T-helper 1 cell (primary cell): ENCODE measurements around the gene ZFHX3.

Experiments used
- DNase-seq, 5 donors: peaks; one replicate each; pipeline ENCODE4 v3.0.0-alpha.2; 2012 to 2020

ZFHX3 gene

GRCh38 chr16:72818236-72818845 is 229.6 kb downstream of the ZFHX3 start:
- DNase-seq, result no peak

DNA sequence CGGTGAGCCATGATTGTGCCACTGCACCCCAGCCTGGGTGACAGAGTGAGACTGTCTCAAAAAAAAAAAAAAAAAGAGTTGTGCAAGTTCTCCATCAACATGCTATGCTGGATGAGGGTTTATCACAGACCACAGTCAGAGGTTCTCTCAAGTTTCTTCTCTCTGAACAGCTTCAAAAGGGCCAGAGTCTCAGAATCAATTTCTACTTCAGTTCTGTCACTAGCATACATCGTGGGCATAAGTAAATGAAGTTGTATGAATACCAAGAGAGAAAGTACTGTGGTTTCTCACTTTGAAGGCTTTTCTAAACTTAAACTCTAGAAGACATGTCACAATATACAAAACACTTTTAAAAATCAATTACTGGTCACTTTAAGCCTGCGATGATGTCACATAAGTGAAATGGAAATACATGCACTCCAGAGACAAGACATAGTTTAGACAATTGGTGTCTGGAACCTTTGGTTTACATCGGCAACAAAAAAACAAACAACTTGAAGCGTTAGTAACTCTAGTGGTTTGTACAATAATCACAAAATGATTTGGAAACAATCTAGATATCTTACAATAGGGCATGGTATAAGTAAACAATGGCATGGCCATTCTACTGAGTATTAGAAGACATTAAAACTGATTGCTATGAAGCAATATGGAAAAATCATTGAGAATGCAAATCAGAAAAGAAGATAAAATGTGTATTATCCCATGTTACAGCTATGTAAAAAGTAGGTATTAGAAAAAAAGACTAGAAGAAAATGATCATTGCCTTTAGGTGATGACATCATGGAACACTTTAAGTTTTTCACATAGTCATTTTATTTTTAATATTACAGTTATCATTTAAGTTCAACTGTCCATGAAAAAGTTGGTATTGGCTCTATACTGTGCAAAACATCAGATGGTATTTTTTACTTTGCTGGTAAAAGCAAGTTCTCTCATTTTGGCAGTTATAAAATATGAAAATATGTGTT is 232.3 kb downstream of the ZFHX3 start:
- DNase-seq, result no peak

DNA sequence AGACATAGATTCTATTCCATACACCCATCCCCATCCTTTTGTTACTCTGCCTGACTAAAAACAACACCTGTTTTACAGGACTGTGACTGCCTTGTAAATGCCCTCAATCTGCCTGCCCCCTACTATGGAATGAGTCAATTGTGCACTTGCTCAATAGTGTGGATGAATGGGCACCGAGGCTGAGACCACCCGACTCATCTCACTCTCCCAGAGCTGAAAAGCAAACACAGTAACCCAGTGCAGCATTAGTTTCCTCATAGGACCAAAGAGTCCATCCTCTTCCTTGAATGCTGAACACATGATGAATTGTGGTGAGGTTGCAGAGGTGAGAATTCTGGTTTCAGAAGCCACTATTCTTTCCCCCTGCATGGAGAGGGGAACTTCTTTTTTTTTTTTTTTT is 233.7 kb downstream of the ZFHX3 start:
- DNase-seq, result no peak

GRCh38 chr16:72812672-72813071 is 235.3 kb downstream of the ZFHX3 start:
- DNase-seq, result no peak

DNA sequence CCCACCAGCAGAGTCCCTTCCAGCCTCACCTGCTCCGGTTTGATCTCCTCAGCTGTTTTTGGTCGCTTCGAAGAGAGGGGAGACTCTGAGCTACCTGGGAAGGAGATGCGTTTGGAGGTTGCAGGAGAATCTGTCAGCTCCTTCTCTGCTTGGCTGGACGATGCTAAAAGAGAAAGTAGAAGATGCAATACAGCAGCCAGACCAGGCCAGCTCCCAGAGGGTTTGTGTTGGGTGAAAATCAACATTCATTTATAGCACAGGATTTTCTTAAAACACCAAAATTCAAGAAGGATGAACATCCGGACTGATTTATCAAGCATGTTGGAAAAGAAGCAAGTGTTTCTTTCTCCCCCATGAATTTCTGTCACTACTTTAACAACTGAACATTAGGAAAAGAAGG is 236.1 kb downstream of the ZFHX3 start:
- no peak for DNase-seq

DNA sequence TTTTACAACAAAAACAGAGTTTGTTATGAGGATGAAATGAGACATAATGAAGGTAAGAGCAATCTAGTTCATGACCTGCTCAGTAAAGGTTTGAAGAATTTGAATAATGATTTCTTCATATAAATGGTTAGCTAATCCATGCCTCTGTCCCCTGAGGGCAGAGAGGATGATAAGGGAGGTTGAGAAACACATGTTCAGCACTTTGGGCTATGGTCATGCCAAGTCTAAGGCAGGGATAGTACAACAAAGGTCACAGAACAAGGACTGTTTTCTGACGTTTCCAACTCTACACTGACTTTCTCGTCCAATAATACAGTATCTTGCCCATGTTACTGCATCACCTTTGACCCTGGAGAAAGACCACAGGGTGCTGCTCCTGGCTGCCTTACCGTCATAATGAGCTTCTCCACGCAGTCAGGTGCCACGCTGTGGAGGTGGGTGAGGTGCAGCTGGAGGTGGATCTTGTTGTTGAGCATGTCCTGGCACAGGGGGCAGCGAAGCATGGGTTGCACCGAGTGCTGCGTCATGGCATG is 236.7 kb downstream of the ZFHX3 start:
- no peak for DNase-seq

- no peak for DNase-seq
Observed at GRCh38 chr16:72810480-72810879, 237.4 kb downstream of the ZFHX3 start.

GRCh38 chr16:72809446-72809845 is 238.5 kb downstream of the ZFHX3 start:
- DNase-seq, result no peak

DNA sequence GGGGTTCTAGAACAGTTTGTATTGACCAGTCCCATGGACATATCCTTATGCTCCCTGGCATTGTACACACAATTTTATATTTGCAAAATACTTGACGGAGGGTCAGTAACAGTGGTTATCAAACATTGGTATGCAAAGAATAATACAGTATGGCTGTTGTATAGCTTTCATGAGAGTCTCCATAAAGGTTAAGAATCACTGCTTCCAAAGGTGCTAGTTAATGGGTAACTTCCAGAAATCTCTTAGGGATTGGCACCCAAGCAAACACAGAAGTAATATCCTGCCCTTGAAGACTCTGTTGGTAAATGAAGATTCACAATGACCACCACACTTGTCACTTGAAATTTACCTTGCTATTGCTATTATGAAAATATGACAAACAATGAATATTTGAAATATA is 239.2 kb downstream of the ZFHX3 start:
- no peak for DNase-seq

GRCh38 chr16:72807245-72807644 is 240.7 kb downstream of the ZFHX3 start:
- DNase-seq, result no peak

DNA sequence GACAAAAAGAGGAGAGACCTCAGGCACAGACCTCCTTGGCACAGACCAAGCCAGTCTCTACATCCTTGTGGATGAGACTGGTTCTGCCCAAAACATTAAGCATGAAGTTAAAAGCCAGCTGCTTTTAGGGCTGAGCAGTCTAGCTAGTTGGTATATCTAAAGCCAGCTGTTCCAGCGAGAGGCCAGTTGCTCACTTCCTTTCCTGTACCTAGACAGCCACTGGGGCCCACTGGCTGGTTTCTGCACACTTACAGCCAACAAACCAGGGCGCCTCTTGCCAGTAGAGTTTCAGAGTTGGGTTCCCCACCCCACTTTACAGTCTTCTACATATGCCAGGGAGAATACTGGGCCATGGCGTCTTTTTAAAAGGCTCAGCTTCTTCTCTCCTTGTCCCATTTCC is 242.4 kb downstream of the ZFHX3 start:
- no peak for DNase-seq

DNA sequence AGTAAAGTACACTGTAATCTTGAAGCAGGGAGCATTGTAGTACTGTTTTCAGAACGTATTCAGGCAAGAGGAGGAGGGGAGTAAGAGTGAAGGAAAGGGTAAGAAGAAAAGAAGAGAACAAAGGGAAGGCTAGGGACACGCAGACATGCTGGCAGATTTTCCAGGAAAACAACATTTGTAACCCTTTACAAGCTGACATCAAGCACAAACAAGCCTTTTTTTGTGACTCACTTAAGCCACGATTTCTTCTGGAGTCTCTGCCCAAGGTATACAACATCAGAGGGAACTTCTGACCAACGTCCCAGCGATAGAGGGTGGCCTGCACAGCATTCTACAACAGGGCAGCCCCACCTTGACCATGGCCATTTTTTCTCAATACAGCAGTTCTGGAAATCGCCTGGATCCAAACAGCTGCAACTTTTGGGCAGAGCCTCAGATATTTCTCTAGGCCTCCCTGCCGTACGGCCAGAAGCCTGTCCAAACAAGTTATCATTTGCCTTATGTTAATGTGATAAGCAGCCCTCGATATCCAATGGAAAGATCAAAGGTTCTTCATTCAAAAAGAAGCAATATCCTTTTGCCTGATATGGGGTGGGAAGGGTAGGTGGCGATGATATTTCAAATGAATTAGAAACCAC is 247.3 kb downstream of the ZFHX3 start:
- DNase-seq, result no peak

GRCh38 chr16:72798264-72798663 is 249.7 kb downstream of the ZFHX3 start:
- DNase-seq, result no peak

DNA sequence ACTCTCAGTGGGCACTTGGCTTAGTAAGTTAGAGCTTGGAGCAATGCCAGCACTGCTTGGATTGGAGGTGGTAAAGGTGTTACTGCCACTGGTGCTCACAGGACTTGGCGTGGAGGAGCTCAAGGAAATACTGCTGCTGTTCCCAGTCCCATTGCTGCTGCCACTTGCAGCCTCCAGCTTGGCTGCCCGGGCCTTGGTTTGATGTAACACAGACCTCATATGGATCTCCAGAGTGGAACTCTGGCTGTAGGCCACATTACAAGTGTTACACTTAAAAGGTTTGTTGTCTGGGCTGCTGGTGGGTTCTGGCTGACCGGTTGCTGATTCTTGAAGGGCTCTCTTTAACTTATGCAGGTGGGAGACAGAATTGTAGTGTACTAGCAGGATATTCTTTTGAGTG is 250.3 kb downstream of the ZFHX3 start:
- DNase-seq, result no peak

DNA sequence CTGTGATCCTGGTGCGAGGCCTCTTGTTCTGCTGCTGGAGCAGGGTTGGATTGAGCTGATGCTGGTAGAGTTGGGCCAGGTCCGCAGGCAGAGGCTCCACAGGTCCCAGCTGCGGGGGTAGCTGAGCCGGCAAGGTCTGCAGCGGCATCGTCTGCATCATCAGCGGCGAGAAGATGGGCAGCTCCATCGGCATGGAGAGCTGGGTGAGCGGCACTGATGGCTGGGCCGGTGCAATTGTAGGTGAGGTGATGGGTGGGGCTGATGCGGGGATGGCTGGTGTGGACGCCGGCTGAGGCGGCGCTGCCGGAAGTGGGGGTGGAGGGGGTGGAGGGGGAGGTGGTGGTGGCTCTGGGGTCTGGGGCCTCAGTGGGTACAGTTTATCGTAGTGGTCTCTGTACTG is 251.7 kb downstream of the ZFHX3 start:
- DNase-seq, result no peak

DNA sequence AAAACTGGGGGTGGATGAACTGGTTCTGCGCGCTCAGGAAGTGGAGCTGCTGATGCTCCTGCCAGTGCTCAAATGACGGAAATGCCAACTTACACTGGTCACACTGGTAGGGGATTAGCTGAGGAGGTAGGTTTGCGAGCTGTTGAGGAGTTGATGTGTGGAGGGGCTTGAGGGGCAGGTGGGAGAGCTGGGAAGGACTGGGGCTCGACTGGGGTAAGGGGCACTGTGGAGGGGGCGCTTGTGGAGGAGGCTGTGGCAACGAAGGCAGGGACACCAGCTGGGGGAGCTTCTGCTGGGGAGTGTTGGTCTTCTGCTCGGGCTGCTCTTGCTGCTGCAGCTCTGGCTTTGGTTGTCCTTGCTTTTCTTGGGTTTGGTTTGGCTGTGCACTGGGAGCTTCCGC is 252.9 kb downstream of the ZFHX3 start:
- DNase-seq, result no peak

- no peak for DNase-seq
Observed at GRCh38 chr16:72794319-72794718, 253.6 kb downstream of the ZFHX3 start.

- no peak for DNase-seq
Observed at GRCh38 chr16:72793716-72794115, 254.2 kb downstream of the ZFHX3 start.

- DNase-seq, result no peak
Observed at GRCh38 chr16:72793017-72793416, 254.9 kb downstream of the ZFHX3 start.

DNA sequence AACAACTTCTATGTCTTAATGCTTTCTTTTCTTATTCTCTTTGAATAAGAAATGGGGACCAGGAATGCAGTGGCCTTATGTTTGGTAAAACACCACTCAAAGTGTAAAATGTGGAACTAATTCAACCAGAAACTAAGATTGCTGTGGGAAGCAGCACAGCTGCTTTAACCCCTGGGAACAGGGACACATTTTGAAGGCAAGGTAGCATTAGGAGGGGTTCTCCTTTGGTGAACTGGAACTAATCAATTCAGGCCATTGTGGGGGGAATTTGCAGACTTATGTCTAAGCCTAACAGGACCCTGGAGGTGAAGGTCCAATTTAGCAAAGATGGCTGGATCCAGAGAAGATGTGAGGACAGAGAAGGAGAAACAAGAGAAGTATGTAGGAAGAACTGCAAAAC is 256.1 kb downstream of the ZFHX3 start:
- no peak for DNase-seq

DNA sequence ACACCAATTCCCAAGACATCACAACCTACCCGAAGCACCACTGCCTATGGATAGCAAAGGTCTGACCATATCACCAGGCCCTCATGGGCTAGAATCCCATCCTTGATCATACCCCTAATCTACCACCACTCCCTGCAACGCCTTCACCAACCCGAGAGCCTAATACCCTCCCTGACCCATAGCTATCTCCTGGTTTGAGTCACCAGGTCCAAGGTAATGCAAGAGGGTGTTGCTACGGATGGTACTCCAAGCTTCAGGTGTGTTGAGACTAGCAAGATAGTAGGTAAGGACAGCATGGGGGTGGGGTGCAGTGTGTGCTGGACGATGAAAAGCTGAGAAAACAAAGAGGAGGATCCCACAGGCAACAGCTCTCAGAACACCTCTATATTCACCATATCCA is 258.0 kb downstream of the ZFHX3 start:
- no peak for DNase-seq

DNA sequence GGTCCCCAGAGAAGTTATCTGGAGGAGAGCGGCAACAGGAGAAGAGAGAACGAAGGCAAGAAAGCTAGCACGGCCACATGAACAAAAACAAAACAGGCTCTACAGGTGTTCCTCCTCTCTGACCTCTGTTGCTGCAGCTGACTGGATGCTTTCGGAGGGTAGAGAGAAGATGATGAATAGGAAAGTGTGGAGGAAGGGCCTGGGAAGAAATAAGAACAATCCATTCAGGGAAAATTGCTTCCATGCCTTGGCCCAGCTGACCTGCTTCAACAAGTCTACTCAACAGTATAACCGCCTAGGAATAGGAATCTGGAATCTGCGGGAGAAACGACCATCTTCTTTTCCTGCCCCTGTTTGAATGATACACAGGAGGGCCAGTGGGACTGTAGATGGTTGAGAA is 258.5 kb downstream of the ZFHX3 start:
- no peak for DNase-seq

GRCh38 chr16:72788269-72788809 is 259.6 kb downstream of the ZFHX3 start:
- DNase-seq, result no peak
